ENCODE data around the gene MAPK8. TPM values are rescaled to one million over a fixed set of nuclear protein-coding genes. Genes with fewer than 3 reads are reported as not detected.

The MAPK8 gene
- total RNA-seq, 1 experiment from 2014 or later, result 71.1 TPM

GRCh38 chr10:48463318-48464003 is 157.0 kb downstream of the MAPK8 start:
- DNase-seq (ENCODE audit: low spot score), result no peak

- DNase-seq (ENCODE audit: low spot score), result no peak
These were observed 157.8 kb downstream of the MAPK8 start for GRCh38 chr10:48464121-48464870.

GRCh38 chr10:48464871-48465736 is 158.6 kb downstream of the MAPK8 start:
- no peak for DNase-seq (ENCODE audit: low spot score)

GRCh38 chr10:48465860-48466521 is 159.5 kb downstream of the MAPK8 start:
- no peak for DNase-seq (ENCODE audit: low spot score)

- no peak for DNase-seq (ENCODE audit: low spot score)
These were observed 160.2 kb downstream of the MAPK8 start for GRCh38 chr10:48466611-48467240.

GRCh38 chr10:48467669-48468068 is 161.2 kb downstream of the MAPK8 start:
- DNase-seq (ENCODE audit: low spot score), result no peak

GRCh38 chr10:48468130-48468790 is 161.8 kb downstream of the MAPK8 start:
- no peak for DNase-seq (ENCODE audit: low spot score)

- DNase-seq (ENCODE audit: low spot score), result no peak
These were observed 162.5 kb downstream of the MAPK8 start for GRCh38 chr10:48468866-48469511.

GRCh38 chr10:48469516-48470020 is 163.1 kb downstream of the MAPK8 start:
- no peak for DNase-seq (ENCODE audit: low spot score)

GRCh38 chr10:48470115-48470892 is 163.8 kb downstream of the MAPK8 start:
- no peak for DNase-seq (ENCODE audit: low spot score)

- DNase-seq (ENCODE audit: low spot score), result no peak
These were observed 164.7 kb downstream of the MAPK8 start for GRCh38 chr10:48470893-48471805.

GRCh38 chr10:48472501-48473069 is 166.1 kb downstream of the MAPK8 start:
- no peak for DNase-seq (ENCODE audit: low spot score)

- no peak for DNase-seq (ENCODE audit: low spot score)
These were observed 167.2 kb downstream of the MAPK8 start for GRCh38 chr10:48473704-48474103.

- no peak for DNase-seq (ENCODE audit: low spot score)
These were observed 168.4 kb downstream of the MAPK8 start for GRCh38 chr10:48474765-48475365.

GRCh38 chr10:48475943-48476278 is 169.4 kb downstream of the MAPK8 start:
- no peak for DNase-seq (ENCODE audit: low spot score)

GRCh38 chr10:48476279-48476982 is 170.0 kb downstream of the MAPK8 start:
- DNase-seq (ENCODE audit: low spot score), result no peak

- no peak for DNase-seq (ENCODE audit: low spot score)
These were observed 170.7 kb downstream of the MAPK8 start for GRCh38 chr10:48477141-48477540.

Data from H4 (cell line).